Adrenal gland (tissue), 12 donors: Measurements from ENCODE around the gene ANKRD45. TPM values are rescaled to one million over a fixed set of nuclear protein-coding genes. Genes with fewer than 3 reads are reported as not detected.
"Not testable (repeated sequence)": the region's sequence is repeated elsewhere in the genome, so short reads cannot be mapped to it uniquely, and the experiment has no call there.

ENCODE experiments used
- DNase-seq, 7 donors: peaks; one replicate each; pipeline ENCODE4 v3.0.0-alpha.2; 2019 to 2020
- H3K27ac ChIP-seq, 5 donors: fragments of 200-600 bp; sonication (generic) in 4 of 5; 1 replicate in 3 of 5; 2 replicates in 2 of 5; pipeline versions ENCODE4 v1.5.1 to v1.8.0; 2016 to 2020; ENCODE audit warnings: mild to moderate bottlenecking in 1 of 5
- H3K27me3 ChIP-seq: fragments of 200-600 bp; 2 replicates; pipeline ENCODE4 v1.8.0; 2021
- H3K36me3 ChIP-seq, 2 donors: fragments of 200-600 bp; replicated peaks in 1 of 2; 1 replicate in 1 of 2; 2 replicates in 1 of 2; pipeline versions ENCODE4 v1.5.1 to v1.8.0; 2018 to 2022
- H3K4me1 ChIP-seq, 2 donors: fragments of 200-600 bp; replicated peaks in 1 of 2; 1 replicate in 1 of 2; 2 replicates in 1 of 2; pipeline versions ENCODE4 v1.5.1 to v1.8.0; 2018 to 2021
- H3K4me3 ChIP-seq, 4 donors: fragments of 200-600 bp; sonication (generic) in 3 of 4; one replicate each; pipeline ENCODE4 v1.5.1; 2016 to 2018
- H3K9me3 ChIP-seq, 3 donors: fragments of 200-600 bp; sonication (generic) in 1 of 3; replicated peaks in 1 of 3; 1 replicate in 2 of 3; 2 replicates in 1 of 3; pipeline versions ENCODE4 v1.5.1 to v1.8.0; 2016 to 2021
- POLR2A ChIP-seq, 2 donors: fragments of 450-650 bp; IDR thresholded peaks; one replicate each; pipeline ENCODE4 v1.6.1; 2017; ENCODE audit warnings: antibody characterized with exemption in 2 of 2, mild to moderate bottlenecking in 2 of 2, moderate library complexity in 1 of 2
- WGBS, 4 donors: extraction: QIAGEN DNeasy Blood & Tissue Kit in 2 of 4; methylation state at CpG; one replicate each; pipeline versions ENCODE4 v1.1.5 to v1.1.7; 2013 to 2017; 5-methylcytosine and 5-hydroxymethylcytosine counted together
- intact Hi-C, 2 donors: fragments of 100-400 bp; cut with DNase I; formaldehyde crosslinking; loops; one replicate each; pipeline versions ENCODE4 v1.14.1 to v1.15.0; 2022 to 2023
- polyA plus RNA-seq, 3 donors: library from polyadenylated mRNA; stranded (reverse); fragments of 200-250 nt in 2 of 3; fragments of 350-450 nt in 1 of 3; fragmentation: Illumina TruSeq in 1 of 3; extraction: RNeasy Lipid Tissue Mini Kit (QIAGEN cat#74804) in 1 of 3; gene quantifications; one replicate each; pipeline ENCODE4 v1.2.3, GENCODE V29; 2013 to 2014
- total RNA-seq, 9 donors: library from RNA; depleted of rRNA in 4 of 9; stranded (reverse); fragments of >200 nt in 4 of 9; fragments of 120-200 nt in 1 of 9; fragmentation: NEBNext Ultra II Directional in 1 of 9; extraction: Animal tissue kit (Norgen Biotek cat#: 25700) in 1 of 9; gene quantifications; one replicate each; pipeline versions ENCODE4 v1.1.0 to v1.2.4, GENCODE V29; 2013 to 2023
- TF ChIP-seq, protein P1 (sequence below), 6 experiments: fragments of 450-650 bp in 4 of 6; fragments of 200-600 bp in 2 of 6; sonication (generic) in 1 of 6; IDR thresholded peaks; 1 replicate in 5 of 6; 2 replicates in 1 of 6; pipeline versions ENCODE4 v1.5.1 to v1.8.0; 2016 to 2021; ENCODE audit warnings: antibody characterized with exemption in 6 of 6, mild to moderate bottlenecking in 2 of 6, moderate library complexity in 1 of 6
- donor health status: healthy with polysubstance abuse.
- donor health status: Bipolar disorder and iron deficiency.
- donor health status: DM: yes; HTN: yes; CAD: no.
- donor health status: DM: no; HTN: no; CAD: no.
- donor health status: DM: no; HTN: no; CAD: no.
- donor health status: DM: yes; HTN: yes; CAD: no.

The ANKRD45 gene
- total and polyA plus RNA-seq, 12 donors = 0.41 to 2.3 (median 0.76) TPM; not detected in 2

GRCh38 chr1:173693238-173693637 lies 23.6 kb upstream of the ANKRD45 start:
- DNase-seq = no peak

DNA sequence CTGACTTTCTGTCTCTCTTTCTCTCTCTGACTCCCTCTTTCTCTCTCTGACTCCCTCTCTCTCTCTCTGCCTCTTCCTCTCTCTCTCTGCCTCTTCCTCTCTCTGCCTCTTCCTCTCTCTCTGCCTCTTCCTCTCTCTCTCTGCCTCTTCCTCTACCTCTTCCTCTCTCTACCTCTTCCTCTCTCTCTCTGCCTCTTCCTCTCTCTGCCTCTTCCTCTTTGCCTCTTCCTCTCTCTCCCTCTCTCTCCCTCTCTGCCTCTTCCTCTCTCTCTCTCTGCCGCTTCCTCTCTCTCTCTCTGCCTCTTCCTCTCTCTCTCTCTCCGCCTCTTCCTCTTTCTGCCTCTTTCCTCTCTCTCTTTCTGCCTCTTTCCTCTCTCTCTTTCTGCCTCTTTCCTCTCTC lies 18.6 kb upstream of the ANKRD45 start:
- no peak overlapping the region for H3K27ac ChIP-seq
- H3K27me3 ChIP-seq = peaks cover 3% of the 10 kb centered on the region
- no peak for DNase-seq
- H3K36me3 ChIP-seq = no peaks in the 10 kb centered on the region
- no peaks in the 10 kb centered on the region for H3K4me1 ChIP-seq
- H3K4me3 ChIP-seq = no peak overlapping the region
- no peak for TF ChIP-seq POLR2A (IDR thresholded peaks at IDR 0.05)
- TF ChIP-seq, protein P1, sequence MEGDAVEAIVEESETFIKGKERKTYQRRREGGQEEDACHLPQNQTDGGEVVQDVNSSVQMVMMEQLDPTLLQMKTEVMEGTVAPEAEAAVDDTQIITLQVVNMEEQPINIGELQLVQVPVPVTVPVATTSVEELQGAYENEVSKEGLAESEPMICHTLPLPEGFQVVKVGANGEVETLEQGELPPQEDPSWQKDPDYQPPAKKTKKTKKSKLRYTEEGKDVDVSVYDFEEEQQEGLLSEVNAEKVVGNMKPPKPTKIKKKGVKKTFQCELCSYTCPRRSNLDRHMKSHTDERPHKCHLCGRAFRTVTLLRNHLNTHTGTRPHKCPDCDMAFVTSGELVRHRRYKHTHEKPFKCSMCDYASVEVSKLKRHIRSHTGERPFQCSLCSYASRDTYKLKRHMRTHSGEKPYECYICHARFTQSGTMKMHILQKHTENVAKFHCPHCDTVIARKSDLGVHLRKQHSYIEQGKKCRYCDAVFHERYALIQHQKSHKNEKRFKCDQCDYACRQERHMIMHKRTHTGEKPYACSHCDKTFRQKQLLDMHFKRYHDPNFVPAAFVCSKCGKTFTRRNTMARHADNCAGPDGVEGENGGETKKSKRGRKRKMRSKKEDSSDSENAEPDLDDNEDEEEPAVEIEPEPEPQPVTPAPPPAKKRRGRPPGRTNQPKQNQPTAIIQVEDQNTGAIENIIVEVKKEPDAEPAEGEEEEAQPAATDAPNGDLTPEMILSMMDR (IDR thresholded peaks at IDR 0.05) = no peak
- WGBS, 4 donors = 81 to 90% (median 85%) methylated on average over 2 of the region's 2 CpGs
- intact Hi-C loops = no loop called here
- no peaks in the 10 kb centered on the region for H3K9me3 ChIP-seq

More at GRCh38 chr1:173693238-173693637, 23.6 kb upstream of the ANKRD45 start:
- H3K27me3 ChIP-seq = peaks cover 3% of the 10 kb centered on the region
- intact Hi-C loops = no loop called here
- no peak overlapping the region for H3K27ac ChIP-seq
- H3K9me3 ChIP-seq = no peaks in the 10 kb centered on the region
- H3K36me3 ChIP-seq = no peaks in the 10 kb centered on the region
- no peak overlapping the region for H3K4me3 ChIP-seq
- no peak for TF ChIP-seq POLR2A (IDR thresholded peaks at IDR 0.05)
- TF ChIP-seq, protein P1 (IDR thresholded peaks at IDR 0.05) = no peak
- H3K4me1 ChIP-seq = no peaks in the 10 kb centered on the region

GRCh38 chr1:173685121-173685520 lies 15.5 kb upstream of the ANKRD45 start:
- intact Hi-C loops, DNase-seq, H3K4me1 ChIP-seq, H3K27me3 ChIP-seq, H3K36me3 ChIP-seq, H3K4me3 ChIP-seq, H3K9me3 ChIP-seq, H3K27ac ChIP-seq: not testable (repeated sequence)
- WGBS, 4 donors = 48 to 69% (median 64%) methylated on average over 2 to 3 of the region's 3 CpGs

- H3K27me3 ChIP-seq, intact Hi-C loops, H3K27ac ChIP-seq, H3K4me1 ChIP-seq, DNase-seq, H3K9me3 ChIP-seq, H3K4me3 ChIP-seq, H3K36me3 ChIP-seq: not testable (repeated sequence)
- 87 to 95% (median 92%) methylated on average over 4 of the region's 4 CpGs for WGBS, 4 donors
These were observed 14.2 kb upstream of the ANKRD45 start for GRCh38 chr1:173683838-173684237.

- intact Hi-C loops = no loop called here
- no peak for DNase-seq
- Histone ChIP-seq H3K4me1 (no peaks in the 10 kb centered on the region), H3K27ac (no peak overlapping the region), H3K27me3 (no peaks in the 10 kb centered on the region), H3K36me3 (no peaks in the 10 kb centered on the region), H3K9me3 (no peaks in the 10 kb centered on the region), H3K4me3 (no peak overlapping the region)
- TF ChIP-seq, protein P1 (IDR thresholded peaks at IDR 0.05) = no peak
- no peak for TF ChIP-seq POLR2A (IDR thresholded peaks at IDR 0.05)
These were observed 12.5 kb upstream of the ANKRD45 start for GRCh38 chr1:173682184-173682583.

DNA sequence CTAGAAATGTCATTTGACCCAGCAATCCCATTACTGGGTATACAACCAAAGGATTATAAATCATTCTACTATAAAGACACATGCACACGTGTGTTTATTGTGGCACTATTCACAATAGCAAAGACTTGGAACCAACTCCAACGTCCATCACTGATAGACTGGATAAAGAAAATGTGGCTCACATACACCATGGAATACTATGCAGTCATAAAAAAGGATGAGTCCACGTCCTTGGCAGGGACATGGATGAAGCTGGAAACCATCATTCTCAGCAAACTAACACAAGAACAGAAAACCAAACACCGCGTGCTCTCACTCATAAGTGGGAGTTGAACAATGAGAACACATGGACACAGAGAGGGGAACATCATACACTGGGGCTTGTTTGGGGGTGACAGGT lies 10.5 kb upstream of the ANKRD45 start:
- H3K27me3 ChIP-seq, H3K4me1 ChIP-seq, H3K27ac ChIP-seq, intact Hi-C loops, H3K4me3 ChIP-seq, DNase-seq, H3K9me3 ChIP-seq, H3K36me3 ChIP-seq: not testable (repeated sequence)
- WGBS, 4 donors = 69 to 83% (median 74%) methylated on average over 5 of the region's 5 CpGs

GRCh38 chr1:173674496-173674895 lies 4.8 kb upstream of the ANKRD45 start:
- DNase-seq, intact Hi-C loops, H3K9me3 ChIP-seq, H3K36me3 ChIP-seq, H3K4me3 ChIP-seq, H3K27me3 ChIP-seq, H3K4me1 ChIP-seq, H3K27ac ChIP-seq: not testable (repeated sequence)
- 56 to 75% (median 69%) methylated on average over 2 of the region's 2 CpGs for WGBS, 4 donors
